Tibial nerve (tissue), 4 donors: ENCODE data around the gene POLD4. TPM values are rescaled to one million over a fixed set of nuclear protein-coding genes. Genes with fewer than 3 reads are reported as not detected.
A peak's percentile ranks its signal among the peaks of the same experiment; 100 is the strongest.

Experiments
- DNase-seq, 2 donors: peaks; one replicate each; pipeline ENCODE4 v3.0.0-alpha.2; 2019; ENCODE audit warnings: low spot score in 2 of 2
- H3K27ac ChIP-seq, 4 donors: fragments of 200-600 bp; sonication (generic) in 3 of 4; one replicate each; pipeline ENCODE4 v1.5.1; 2017 to 2019; ENCODE audit warnings: mild to moderate bottlenecking in 1 of 4
- H3K27me3 ChIP-seq, 2 donors: fragments of 200-600 bp; sonication (generic) in 1 of 2; one replicate each; pipeline versions ENCODE4 v1.5.1 to v1.6.0; 2017 to 2019
- H3K36me3 ChIP-seq, 3 donors: fragments of 200-600 bp; sonication (generic); one replicate each; pipeline ENCODE4 v1.5.1; 2018 to 2019
- H3K4me1 ChIP-seq, 4 donors: fragments of 200-600 bp; sonication (generic) in 3 of 4; one replicate each; pipeline ENCODE4 v1.5.1; 2017 to 2019
- H3K4me3 ChIP-seq, 4 donors: fragments of 200-600 bp; sonication (generic) in 3 of 4; one replicate each; pipeline ENCODE4 v1.5.1; 2017 to 2019; ENCODE audit warnings: mild to moderate bottlenecking in 1 of 4, moderate library complexity in 1 of 4
- H3K9me3 ChIP-seq, 4 donors: fragments of 200-600 bp; sonication (generic) in 3 of 4; one replicate each; pipeline ENCODE4 v1.5.1; 2017 to 2019
- EP300 ChIP-seq, 2 donors: sonication (generic); formaldehyde crosslinking; IDR thresholded peaks; one replicate each; pipeline ENCODE4 v1.6.1; 2017; ENCODE audit warnings: antibody characterized with exemption in 2 of 2, mild to moderate bottlenecking in 1 of 2
- POLR2A ChIP-seq, 2 donors: fragments of 450-650 bp; IDR thresholded peaks; one replicate each; pipeline ENCODE4 v1.6.1; 2017; ENCODE audit warnings: antibody characterized with exemption in 2 of 2, mild to moderate bottlenecking in 2 of 2, moderate library complexity in 2 of 2
- WGBS, 2 donors: methylation state at CpG; one replicate each; pipeline ENCODE4 v1.1.5; 2018; 5-methylcytosine and 5-hydroxymethylcytosine counted together
- total RNA-seq, 4 donors: library from RNA; depleted of rRNA; stranded (reverse); fragments of >200 nt; gene quantifications; one replicate each; pipeline ENCODE4 v1.1.0, GENCODE V29; 2016
- TF ChIP-seq, protein P1 (sequence below), 5 experiments: fragments of 200-600 bp in 3 of 5; fragments of 450-650 bp in 2 of 5; sonication (generic) in 3 of 5; IDR thresholded peaks; one replicate each; pipeline ENCODE4 v1.5.1; 2016 to 2019; ENCODE audit warnings: antibody characterized with exemption in 5 of 5, mild to moderate bottlenecking in 3 of 5, moderate library complexity in 2 of 5

The POLD4 gene
- total RNA-seq, 4 donors from 2014 or later = 70.8 to 154 (median 88.5) TPM

GRCh38 chr11:67370351-67371076, 17.2 kb upstream of the POLD4 start:
- Histone ChIP-seq H3K27me3 (no peaks in the 10 kb centered on the region), H3K36me3 (peaks cover 0 to 2% (median 0%) of the 10 kb centered on the region in 3 donors), H3K4me3 (no peak overlapping the region), H3K4me1 (peaks cover 0 to 82% (median 64%) of the 10 kb centered on the region in 4 donors), H3K9me3 (no peaks in the 10 kb centered on the region), H3K27ac (peak overlapping the region; percentile 16 to 99 (median 97))
- WGBS, 2 donors = 38 to 59% methylated on average over 11 to 14 of the region's 14 CpGs
- TF ChIP-seq EP300 (IDR thresholded peaks at IDR 0.05) (no peak), POLR2A (IDR thresholded peaks at IDR 0.05) (no peak)
- TF ChIP-seq, protein P1, sequence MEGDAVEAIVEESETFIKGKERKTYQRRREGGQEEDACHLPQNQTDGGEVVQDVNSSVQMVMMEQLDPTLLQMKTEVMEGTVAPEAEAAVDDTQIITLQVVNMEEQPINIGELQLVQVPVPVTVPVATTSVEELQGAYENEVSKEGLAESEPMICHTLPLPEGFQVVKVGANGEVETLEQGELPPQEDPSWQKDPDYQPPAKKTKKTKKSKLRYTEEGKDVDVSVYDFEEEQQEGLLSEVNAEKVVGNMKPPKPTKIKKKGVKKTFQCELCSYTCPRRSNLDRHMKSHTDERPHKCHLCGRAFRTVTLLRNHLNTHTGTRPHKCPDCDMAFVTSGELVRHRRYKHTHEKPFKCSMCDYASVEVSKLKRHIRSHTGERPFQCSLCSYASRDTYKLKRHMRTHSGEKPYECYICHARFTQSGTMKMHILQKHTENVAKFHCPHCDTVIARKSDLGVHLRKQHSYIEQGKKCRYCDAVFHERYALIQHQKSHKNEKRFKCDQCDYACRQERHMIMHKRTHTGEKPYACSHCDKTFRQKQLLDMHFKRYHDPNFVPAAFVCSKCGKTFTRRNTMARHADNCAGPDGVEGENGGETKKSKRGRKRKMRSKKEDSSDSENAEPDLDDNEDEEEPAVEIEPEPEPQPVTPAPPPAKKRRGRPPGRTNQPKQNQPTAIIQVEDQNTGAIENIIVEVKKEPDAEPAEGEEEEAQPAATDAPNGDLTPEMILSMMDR (IDR thresholded peaks at IDR 0.05) = no peak
- DNase-seq = no peak

GRCh38 chr11:67369801-67370284, 16.5 kb upstream of the POLD4 start:
- WGBS, 2 donors = 55 to 58% methylated on average over 12 of the region's 12 CpGs
- H3K27me3 ChIP-seq = no peaks in the 10 kb centered on the region
- no peak for TF ChIP-seq EP300 (IDR thresholded peaks at IDR 0.05)
- TF ChIP-seq POLR2A (IDR thresholded peaks at IDR 0.05) = no peak
- TF ChIP-seq, protein P1 (IDR thresholded peaks at IDR 0.05) = no peak
- peaks cover 0 to 81% (median 62%) of the 10 kb centered on the region in 4 donors for H3K4me1 ChIP-seq
- no peaks in the 10 kb centered on the region for H3K9me3 ChIP-seq
- H3K4me3 ChIP-seq = no peak overlapping the region
- peak overlapping the region; percentile 16 to 99 (median 97) for H3K27ac ChIP-seq
- DNase-seq = no peak
- peaks cover 0 to 9% (median 0%) of the 10 kb centered on the region in 3 donors for H3K36me3 ChIP-seq

DNA sequence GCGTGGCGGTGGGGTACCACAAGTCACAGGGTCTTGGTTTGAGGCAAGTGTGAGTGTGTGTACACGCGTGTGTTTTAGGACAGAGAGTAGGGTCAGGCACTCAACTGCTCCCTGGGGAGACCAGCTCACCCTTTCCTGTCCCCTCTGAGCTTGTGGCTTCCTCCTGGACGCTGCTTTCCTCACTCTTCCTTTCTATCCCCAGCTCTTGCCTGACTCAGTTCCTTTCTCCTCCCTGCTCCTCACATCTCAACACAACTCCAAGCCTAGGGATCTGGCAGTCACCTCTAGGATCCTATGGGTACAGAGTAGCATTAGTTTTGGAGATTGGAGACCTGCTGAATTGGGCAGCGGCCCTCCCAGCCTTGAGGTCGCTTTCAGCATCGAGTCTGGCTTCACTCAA, 15.9 kb upstream of the POLD4 start:
- no peak overlapping the region for H3K4me3 ChIP-seq
- H3K4me1 ChIP-seq = peaks cover 0 to 76% (median 57%) of the 10 kb centered on the region in 4 donors
- WGBS, 2 donors = 86 to 88% methylated on average over 8 of the region's 8 CpGs
- H3K36me3 ChIP-seq = peaks cover 0 to 15% (median 0%) of the 10 kb centered on the region in 3 donors
- peak overlapping the region in 3 of 4 donors; percentile 96 to 99 (median 98) for H3K27ac ChIP-seq
- no peak for DNase-seq
- TF ChIP-seq, protein P1 (IDR thresholded peaks at IDR 0.05) = no peak
- TF ChIP-seq EP300 (IDR thresholded peaks at IDR 0.05) = no peak
- no peak for TF ChIP-seq POLR2A (IDR thresholded peaks at IDR 0.05)
- H3K9me3 ChIP-seq = no peaks in the 10 kb centered on the region
- no peaks in the 10 kb centered on the region for H3K27me3 ChIP-seq

DNA sequence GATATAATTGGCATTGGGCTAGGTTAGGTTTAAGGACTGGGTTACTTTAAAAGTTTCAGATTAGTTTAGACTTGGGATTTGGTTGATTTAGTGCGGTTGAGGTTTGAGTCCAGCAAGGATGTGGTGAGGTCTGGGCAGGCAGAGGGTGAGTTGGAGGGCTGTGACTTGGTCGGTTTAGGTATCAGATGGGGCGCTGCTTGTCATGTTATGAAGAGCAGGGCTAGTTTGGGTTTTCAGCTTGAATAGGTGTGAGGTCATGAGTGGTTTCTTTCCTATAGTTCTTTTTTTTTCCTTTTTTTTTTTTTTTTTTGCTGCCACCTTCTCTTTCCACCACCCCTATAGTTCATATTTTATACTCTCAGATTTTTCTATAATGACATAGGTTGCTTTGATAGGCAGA, 15.3 kb upstream of the POLD4 start:
- TF ChIP-seq EP300 (IDR thresholded peaks at IDR 0.05) (no peak), POLR2A (IDR thresholded peaks at IDR 0.05) (no peak)
- TF ChIP-seq, protein P1 (IDR thresholded peaks at IDR 0.05) = no peak
- DNase-seq = no peak
- Histone ChIP-seq H3K27me3 (no peaks in the 10 kb centered on the region), H3K27ac (peak overlapping the region in 1 of 4 donors; percentile 83), H3K4me1 (peaks cover 0 to 69% (median 54%) of the 10 kb centered on the region in 4 donors), H3K36me3 (peaks cover 0 to 21% (median 0%) of the 10 kb centered on the region in 3 donors), H3K9me3 (no peaks in the 10 kb centered on the region), H3K4me3 (no peak overlapping the region)
- WGBS, 2 donors = 86 to 88% methylated on average over 3 of the region's 3 CpGs

GRCh38 chr11:67367761-67368227, 14.4 kb upstream of the POLD4 start:
- WGBS, 2 donors = 73% methylated on average over 7 of the region's 7 CpGs
- Histone ChIP-seq H3K9me3 (no peaks in the 10 kb centered on the region), H3K27ac (peak overlapping the region in 3 of 4 donors; percentile 73 to 83 (median 81)), H3K4me1 (peaks cover 0 to 66% (median 54%) of the 10 kb centered on the region in 4 donors), H3K36me3 (peaks cover 0 to 27% (median 0%) of the 10 kb centered on the region in 3 donors), H3K27me3 (no peaks in the 10 kb centered on the region), H3K4me3 (no peak overlapping the region)
- no peak for DNase-seq
- TF ChIP-seq, protein P1 (IDR thresholded peaks at IDR 0.05) = no peak
- TF ChIP-seq POLR2A (IDR thresholded peaks at IDR 0.05) (no peak), EP300 (IDR thresholded peaks at IDR 0.05) (no peak)
